GM15510 (cell line): ENCODE measurements around the gene CYTH2.

Experiments used
- POLR2A ChIP-seq: IDR thresholded peaks from 3 replicates; pipeline ENCODE4 v1.6.1; 2011; ENCODE audit warnings: borderline replicate concordance; ENCODE audit not compliant: insufficient read length; ENCODE audit errors: extremely low read depth

Gene CYTH2

GRCh38 chr19:48530066-48530720 lies 61.0 kb downstream of the CYTH2 start:
- no peak for TF ChIP-seq POLR2A

- no peak for TF ChIP-seq POLR2A
Measured at GRCh38 chr19:48530770-48531169, 61.6 kb downstream of the CYTH2 start.
